Activated CD4-positive, CD25-positive, alpha-beta regulatory T cell treated with anti-CD3 and anti-CD28 coated beads, Interleukin-2, amount 50 U/mL, for 72 hours (primary cell): ENCODE data around the gene TXNDC8.

Experiments
- DNase-seq: peaks from one replicate; pipeline ENCODE4 v3.0.0; 2021

TXNDC8 gene

GRCh38 chr9:110276781-110277180, 60.9 kb downstream of the TXNDC8 start:
- no peak for DNase-seq

GRCh38 chr9:110270211-110270995, 67.3 kb downstream of the TXNDC8 start:
- no peak for DNase-seq

GRCh38 chr9:110266795-110267194, 70.9 kb downstream of the TXNDC8 start:
- DNase-seq: no peak

- no peak for DNase-seq
Observed at GRCh38 chr9:110261632-110262031, 76.0 kb downstream of the TXNDC8 start.

GRCh38 chr9:110260911-110261310, 76.8 kb downstream of the TXNDC8 start:
- DNase-seq: no peak

GRCh38 chr9:110259566-110259965, 78.1 kb downstream of the TXNDC8 start:
- no peak for DNase-seq

GRCh38 chr9:110258690-110259091, 79.0 kb downstream of the TXNDC8 start:
- DNase-seq: no peak

GRCh38 chr9:110257956-110258355, 79.7 kb downstream of the TXNDC8 start:
- DNase-seq: no peak

- peak; percentile 42 for DNase-seq
Observed at GRCh38 chr9:110257097-110257841, 80.4 kb downstream of the TXNDC8 start.

GRCh38 chr9:110256380-110257096, 81.1 kb downstream of the TXNDC8 start, which contains the start of gene TXN:
Gene TXN (minus strand): TSS chr9:110256507. CDS start chr9:110256435, 72 bp downstream.
- DNase-seq: peak; percentile 92

- peak; percentile 59 for DNase-seq
Observed at GRCh38 chr9:110255463-110256379, 81.9 kb downstream of the TXNDC8 start.

- DNase-seq: no peak
Observed at GRCh38 chr9:110255034-110255462, 82.6 kb downstream of the TXNDC8 start.

GRCh38 chr9:110254500-110254899, 83.2 kb downstream of the TXNDC8 start:
- no peak for DNase-seq
